Measurements from ENCODE around the gene TMEM247.

Gene TMEM247

DNA sequence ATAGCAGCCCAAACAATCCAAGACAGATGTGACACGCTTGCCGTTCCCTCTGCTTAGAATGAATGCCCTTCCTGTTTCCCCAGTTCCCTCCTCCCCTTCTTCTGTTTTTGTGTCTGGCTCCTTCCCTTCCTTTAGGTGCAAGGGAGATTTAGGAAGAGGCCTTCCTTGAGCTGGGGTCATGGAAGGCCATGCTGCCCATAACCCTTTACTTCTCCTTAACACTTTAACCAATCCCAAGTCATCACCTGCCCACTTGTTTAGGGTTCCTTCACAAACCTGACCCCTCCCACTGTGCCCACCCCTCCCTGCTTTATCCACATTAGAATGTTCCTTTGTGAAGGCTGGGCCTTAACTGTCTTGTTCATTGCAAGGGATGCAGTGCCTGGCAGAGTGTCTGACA, 24.9 kb downstream of the TMEM247 start:
- DNase-seq: no peak

DNA sequence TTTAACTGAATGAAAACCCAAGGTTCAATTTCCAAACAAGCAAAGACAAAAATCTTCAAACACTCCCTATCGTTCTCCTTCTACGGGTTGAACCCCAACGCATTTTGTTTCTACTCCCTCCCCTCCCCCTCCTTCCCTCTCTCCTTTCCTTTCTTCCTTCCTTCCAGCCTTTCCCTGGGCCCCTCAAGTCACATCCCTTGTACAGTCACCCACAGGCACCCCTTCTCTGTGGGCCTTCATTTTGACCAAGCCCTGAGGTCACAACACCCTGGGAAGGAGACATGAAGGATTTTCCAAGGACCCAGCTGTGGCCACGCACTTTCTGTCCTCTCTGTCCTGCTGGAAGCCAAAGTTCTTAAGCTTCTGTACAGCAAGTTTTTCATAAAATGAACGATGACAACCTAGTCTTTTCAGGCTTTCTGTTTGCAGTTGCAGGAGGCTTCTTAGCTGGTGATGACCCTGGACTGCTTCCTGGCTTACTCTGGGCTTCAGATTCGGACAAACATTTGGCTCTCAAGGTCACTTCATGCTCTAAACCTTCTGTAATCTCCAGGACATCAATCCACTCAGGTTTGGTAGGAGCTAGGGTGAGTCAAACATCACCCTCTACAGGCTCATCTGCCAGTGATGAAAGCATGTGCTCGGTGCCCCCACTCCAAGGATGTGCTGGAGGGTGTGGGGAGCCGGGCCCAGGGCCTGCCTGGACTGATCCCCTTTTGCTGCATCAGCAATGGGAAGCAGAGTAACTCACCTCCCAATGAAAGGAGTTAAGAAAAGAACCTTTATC, 25.5 kb downstream of the TMEM247 start:
- no peak for TF ChIP-seq POLR2A (IDR thresholded peaks at IDR 0.05; ENCODE audit: low read length)
- no peak for TF ChIP-seq GATA1 (IDR thresholded peaks at IDR 0.05; ENCODE audit: low read depth, low read length)
- DNase-seq: no peak

More for the DNA sequence above, 24.9 kb downstream of the TMEM247 start:
- TF ChIP-seq POLR2A (IDR thresholded peaks at IDR 0.05; ENCODE audit: low read length): no peak
- no peak for TF ChIP-seq GATA1 (IDR thresholded peaks at IDR 0.05; ENCODE audit: low read depth, low read length)

DNA sequence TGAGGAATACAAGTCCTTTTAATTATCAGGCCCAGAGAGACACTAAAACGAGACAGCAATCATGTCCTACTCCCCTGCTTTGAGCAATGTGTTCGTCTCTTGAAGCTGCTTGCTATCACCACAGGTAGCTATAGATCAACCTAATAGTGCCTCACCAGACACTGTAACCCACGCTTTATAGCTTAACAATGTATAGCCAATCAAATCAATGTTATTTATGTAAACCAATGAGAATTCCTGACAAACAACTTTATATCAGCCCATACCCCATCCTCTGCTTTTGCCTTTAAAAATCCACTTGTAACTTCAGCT, 26.1 kb downstream of the TMEM247 start:
- DNase-seq: no peak
- no peak for TF ChIP-seq POLR2A (IDR thresholded peaks at IDR 0.05; ENCODE audit: low read length)
- no peak for TF ChIP-seq GATA1 (IDR thresholded peaks at IDR 0.05; ENCODE audit: low read depth, low read length)

DNA sequence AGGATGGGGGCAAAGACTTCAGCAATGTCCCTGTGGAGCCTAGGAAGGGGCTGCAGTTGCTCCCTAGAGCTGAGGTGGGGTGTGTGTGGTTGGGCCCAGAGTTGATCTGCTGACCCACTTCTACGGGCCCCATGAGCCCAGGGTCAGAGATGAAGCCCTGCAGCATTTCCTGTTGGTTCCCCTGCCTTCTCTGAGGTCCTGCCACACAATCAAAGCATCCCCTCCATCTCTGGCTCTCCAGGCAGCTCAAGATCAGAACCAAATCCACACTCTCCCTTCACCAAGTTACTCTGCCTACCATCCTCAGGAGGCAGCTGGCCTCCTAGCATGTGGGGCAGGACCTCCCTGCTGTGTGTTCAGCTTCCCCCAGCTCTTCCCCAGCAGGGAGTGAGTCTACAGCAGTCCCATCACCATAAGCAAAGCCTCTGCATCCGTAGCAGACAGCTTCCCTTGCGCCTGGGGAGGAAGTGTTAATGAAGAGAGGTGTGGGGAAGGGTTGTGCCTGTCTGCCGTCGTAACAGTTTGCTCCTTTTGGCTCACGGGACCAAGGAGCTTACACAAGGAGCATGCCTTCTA, 26.9 kb downstream of the TMEM247 start:
- DNase-seq: no peak
- no peak for TF ChIP-seq GATA1 (IDR thresholded peaks at IDR 0.05; ENCODE audit: low read depth, low read length)
- TF ChIP-seq POLR2A (IDR thresholded peaks at IDR 0.05; ENCODE audit: low read length): no peak

DNA sequence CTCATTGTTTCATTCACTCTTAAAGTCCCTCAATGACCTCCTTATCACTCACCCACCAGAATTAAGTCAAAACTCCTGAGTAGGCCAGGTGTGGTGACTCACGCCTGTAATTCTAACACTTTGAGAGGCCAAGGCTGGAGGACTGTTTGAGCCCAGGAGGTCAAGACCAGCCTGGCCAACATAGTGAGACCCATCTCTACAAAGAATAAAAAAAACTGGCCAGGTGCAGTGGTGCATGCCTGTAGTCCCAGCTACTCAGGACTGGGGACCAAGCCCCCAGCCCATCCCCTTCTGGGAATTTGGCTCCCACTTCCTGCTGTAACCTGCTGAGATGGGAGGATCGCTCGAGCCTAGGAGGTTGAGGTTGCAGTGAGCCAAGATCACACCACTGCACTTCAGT, 28.9 kb downstream of the TMEM247 start:
- no peak for DNase-seq
- TF ChIP-seq POLR2A (IDR thresholded peaks at IDR 0.05; ENCODE audit: low read length): no peak
- TF ChIP-seq GATA1 (IDR thresholded peaks at IDR 0.05; ENCODE audit: low read depth, low read length): no peak

DNA sequence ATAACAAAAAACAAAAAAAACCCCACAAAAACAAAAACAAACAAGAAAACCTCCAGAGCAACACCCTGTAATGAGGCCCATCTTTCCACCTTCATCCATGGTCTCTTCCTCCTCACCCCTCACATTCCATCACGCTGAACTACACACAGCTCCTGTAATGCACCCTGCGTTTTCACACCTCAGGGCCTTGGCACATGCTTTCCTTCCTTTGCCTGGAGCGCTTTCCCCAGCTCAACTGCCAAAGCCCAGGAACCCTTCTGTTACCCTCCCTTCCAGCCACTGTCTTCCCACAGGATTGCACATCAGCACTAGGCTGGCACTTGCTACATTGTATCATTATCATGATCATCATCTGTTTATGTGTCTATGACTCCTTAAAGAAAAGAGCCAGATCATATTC, 29.4 kb downstream of the TMEM247 start:
- no peak for DNase-seq
- no peak for TF ChIP-seq POLR2A (IDR thresholded peaks at IDR 0.05; ENCODE audit: low read length)
- TF ChIP-seq GATA1 (IDR thresholded peaks at IDR 0.05; ENCODE audit: low read depth, low read length): no peak

DNA sequence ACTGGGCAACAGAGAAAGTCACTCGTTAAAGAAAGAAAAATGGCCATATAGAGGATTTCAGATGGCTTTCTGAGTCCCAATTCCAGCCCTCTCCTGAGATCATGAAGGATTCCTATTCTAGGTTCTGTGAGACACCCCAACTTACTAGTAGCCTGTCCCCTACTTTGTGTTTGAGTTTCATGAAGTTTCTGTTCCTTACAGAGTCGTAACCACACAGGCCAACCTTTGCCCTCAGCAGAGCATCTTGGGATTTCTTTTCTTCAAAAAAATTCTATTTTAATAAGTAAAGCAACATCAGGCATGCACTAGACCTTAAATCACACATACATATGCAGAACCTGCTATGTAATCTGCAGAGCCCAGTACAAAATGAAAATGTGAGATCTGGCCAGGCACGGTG, 30.4 kb downstream of the TMEM247 start:
- no peak for TF ChIP-seq POLR2A (IDR thresholded peaks at IDR 0.05; ENCODE audit: low read length)
- TF ChIP-seq GATA1 (IDR thresholded peaks at IDR 0.05; ENCODE audit: low read depth, low read length): no peak

DNA sequence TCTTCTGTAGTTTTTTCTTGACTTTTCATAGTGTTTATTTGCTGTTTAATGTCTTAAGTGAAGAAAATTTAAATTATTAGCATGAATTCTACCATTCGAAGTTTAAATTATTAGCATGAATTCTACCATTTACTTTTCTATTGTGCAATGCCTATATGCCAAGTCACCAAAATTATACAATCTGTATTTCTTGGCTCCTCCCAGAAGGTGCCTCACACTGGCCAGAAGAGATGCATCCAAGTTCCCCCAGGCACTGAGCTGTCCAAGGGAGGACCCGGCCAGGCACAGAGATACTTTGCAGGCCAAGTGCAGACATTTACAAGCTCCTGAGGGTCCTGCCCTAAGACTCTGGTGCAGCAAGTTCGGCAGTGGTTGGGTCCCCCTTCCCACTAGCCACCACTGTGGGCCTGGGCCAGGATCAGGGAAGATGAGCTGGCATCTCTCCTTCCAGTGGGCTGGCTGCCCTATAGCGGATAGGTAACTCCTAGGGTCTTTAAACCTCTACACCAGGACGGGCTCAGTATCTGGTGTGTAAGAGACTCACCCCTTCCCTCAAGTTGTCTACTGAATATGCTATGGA, 31.3 kb downstream of the TMEM247 start:
- no peak for DNase-seq
- TF ChIP-seq POLR2A (IDR thresholded peaks at IDR 0.05; ENCODE audit: low read length) (no peak), GATA1 (IDR thresholded peaks at IDR 0.05; ENCODE audit: low read depth, low read length) (no peak)

More for the DNA sequence above, 30.4 kb downstream of the TMEM247 start:
- DNase-seq: no peak

DNA sequence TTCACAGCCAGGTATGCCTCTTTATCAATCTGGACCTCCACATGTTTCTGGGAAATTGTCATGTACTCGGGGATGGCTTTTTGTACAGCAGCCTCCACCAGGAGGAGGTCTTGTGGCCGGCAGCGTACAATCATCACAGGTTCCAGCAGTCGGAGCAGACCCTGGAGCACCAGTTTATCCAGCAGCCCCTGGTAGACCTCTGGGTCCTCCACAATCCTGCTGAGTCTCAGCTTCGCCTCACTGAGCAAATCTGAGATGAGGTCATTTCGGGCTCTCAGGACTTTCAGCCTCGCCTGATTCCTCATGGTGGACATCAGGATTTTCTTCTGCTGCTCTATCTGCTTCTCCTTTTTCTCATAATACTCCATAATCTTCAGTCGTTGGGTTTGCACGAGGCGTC, 32.8 kb downstream of the TMEM247 start:
- DNase-seq: no peak
- TF ChIP-seq POLR2A (IDR thresholded peaks at IDR 0.05; ENCODE audit: low read length) (no peak), GATA1 (IDR thresholded peaks at IDR 0.05; ENCODE audit: low read depth, low read length) (no peak)

DNA sequence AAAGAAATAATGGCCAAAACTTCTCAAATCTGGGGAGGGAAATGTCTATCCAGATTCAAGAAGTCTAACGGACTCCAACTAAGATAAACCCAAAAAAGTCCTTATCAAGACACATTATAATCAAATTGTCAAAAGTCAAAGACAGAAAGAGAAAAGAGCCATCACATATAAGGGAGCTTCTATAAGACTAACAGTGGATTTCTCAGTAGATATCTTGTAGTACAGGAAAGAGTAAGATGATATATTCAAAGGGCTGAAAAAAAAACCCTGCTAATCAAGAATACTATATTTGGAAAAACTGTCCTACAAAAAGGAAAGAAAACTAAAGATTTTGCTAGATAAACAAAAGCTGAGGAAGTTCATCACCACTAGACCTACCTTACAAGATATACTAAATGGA, 35.4 kb downstream of the TMEM247 start:
- no peak for TF ChIP-seq POLR2A (IDR thresholded peaks at IDR 0.05; ENCODE audit: low read length)
- TF ChIP-seq GATA1 (IDR thresholded peaks at IDR 0.05; ENCODE audit: low read depth, low read length): no peak
- DNase-seq: no peak

DNA sequence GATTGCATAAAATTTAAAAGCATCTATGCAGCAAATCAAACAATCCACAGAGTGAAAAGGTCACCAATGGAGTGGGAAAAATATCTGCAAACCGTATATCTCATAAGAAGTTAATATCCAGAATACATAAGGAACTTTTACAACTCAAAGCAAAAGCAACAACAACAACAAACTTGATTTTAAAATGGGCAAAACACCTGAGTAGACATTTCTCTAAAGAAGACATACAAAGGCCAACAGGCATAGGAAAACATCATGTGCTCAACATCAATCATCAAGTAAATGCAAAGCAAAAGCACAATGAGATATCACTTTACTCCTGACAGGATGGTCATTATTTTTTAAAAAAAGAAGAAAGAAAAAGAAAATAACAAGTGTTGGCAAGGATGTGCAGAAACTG, 38.1 kb downstream of the TMEM247 start:
- TF ChIP-seq POLR2A (IDR thresholded peaks at IDR 0.05; ENCODE audit: low read length): no peak
- no peak for TF ChIP-seq GATA1 (IDR thresholded peaks at IDR 0.05; ENCODE audit: low read depth, low read length)
- no peak for DNase-seq

DNA sequence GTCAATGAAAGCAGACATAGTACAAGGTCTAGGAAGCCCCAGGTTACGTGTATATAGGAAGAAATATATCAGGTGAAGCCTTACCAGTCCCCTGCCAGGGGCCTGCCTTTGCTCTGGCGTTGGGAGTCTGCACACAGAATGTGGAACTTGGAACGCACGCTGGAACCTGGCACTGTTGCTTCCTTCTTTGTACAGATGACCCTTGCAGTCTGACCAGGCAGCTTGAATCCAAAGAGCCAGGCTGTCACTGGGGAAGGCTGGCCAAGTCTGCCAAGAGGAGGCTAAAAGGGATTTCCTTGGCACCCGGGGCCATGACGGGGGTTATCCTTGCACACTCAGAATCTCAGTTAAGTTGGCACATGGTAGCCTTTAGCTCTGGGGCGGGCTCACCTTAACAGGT, 39.5 kb downstream of the TMEM247 start:
- TF ChIP-seq GATA1 (IDR thresholded peaks at IDR 0.05; ENCODE audit: low read depth, low read length) (no peak), POLR2A (IDR thresholded peaks at IDR 0.05; ENCODE audit: low read length) (no peak)
- DNase-seq: no peak

DNA sequence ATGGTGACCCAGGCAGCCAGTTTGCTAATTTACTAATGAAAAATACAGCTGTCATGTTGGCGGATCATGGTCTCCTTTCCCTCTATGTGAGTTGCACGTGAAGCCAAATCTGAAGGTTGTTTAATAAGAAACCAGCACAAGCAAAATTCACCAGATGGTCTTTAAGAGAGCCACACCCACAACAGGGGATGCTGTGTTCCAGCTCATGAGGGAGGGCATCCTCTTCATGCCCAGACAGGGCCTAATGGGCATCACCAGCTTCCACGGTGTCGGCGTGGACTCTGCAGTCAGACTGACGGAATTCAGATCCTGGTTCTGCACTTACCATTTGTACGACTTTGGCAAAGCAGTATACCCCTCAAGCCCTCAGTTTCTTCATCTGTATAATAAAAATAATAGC, 39.9 kb downstream of the TMEM247 start:
- no peak for TF ChIP-seq GATA1 (IDR thresholded peaks at IDR 0.05; ENCODE audit: low read depth, low read length)
- no peak for TF ChIP-seq POLR2A (IDR thresholded peaks at IDR 0.05; ENCODE audit: low read length)
- DNase-seq: no peak

DNA sequence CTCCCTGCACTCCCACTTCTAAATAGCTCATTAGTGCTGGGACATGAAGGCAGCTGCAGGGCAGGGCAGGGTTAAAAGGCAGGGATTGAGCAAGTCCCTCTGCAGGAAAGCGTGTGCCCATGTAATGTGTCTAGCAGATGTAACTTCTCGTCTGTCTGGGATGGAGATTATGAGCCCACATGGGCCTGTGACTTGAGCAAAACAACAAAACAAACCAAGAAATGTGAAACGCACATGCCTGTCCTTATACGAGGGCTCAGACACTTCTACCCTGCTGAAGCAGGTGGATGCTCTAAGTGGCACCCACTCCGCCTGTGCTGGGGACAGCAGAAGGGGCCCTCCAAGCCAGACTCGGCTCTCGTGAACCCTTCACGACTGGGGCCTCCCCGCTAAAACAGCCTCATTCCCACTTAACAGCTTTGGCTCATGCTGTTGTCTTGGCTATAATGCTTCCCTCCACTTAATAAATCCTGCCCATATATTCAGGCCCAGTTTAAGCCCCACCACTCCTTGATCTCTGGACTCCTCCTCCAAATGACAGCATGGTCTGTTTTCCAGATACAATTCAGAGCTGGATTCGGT, 40.9 kb downstream of the TMEM247 start:
- TF ChIP-seq GATA1 (IDR thresholded peaks at IDR 0.05; ENCODE audit: low read depth, low read length) (no peak), POLR2A (IDR thresholded peaks at IDR 0.05; ENCODE audit: low read length) (no peak)
- no peak for DNase-seq
